GM12878 (cell line): ENCODE results near the gene SLC25A26. TPM values are rescaled to one million over a fixed set of nuclear protein-coding genes. Genes with fewer than 3 reads are reported as not detected.

Source experiments
- ATAC-seq: fragments of 200-7000 bp; cut with Tn5 transposase; 3 replicates; pipeline ENCODE4 v1.9.1; 2020; ENCODE audit warnings: mild to moderate bottlenecking, moderate library complexity
- BruUV-seq: library from RNA; stranded (reverse); fragments of 400-500 nt; replicated peaks from 2 replicates; lab custom pipeline; 2021; lab: Mats Ljungman, UMichigan
- CTCF ChIA-PET: fragments of 300-600 bp; sonication (Branson Sonifier 250); formaldehyde crosslinking; extraction: SDS; loops from one replicate; lab custom pipeline; 2021; ENCODE audit warnings: inconsistent platforms; lab: Yijun Ruan, JAX
- POLR2A ChIA-PET: fragments of 350-600 bp; formaldehyde crosslinking; extraction: SDS; loops from one replicate; lab custom pipeline; 2021; ENCODE audit warnings: inconsistent platforms; lab: Charles Lee
- RAD21 ChIA-PET: fragments of 300-600 bp; sonication (Branson Sonifier 250); formaldehyde crosslinking; loops from one replicate; lab custom pipeline; 2023; ENCODE audit warnings: antibody characterized with exemption; ENCODE audit not compliant: unreplicated experiment; lab: Charles Lee
- SMC1A ChIA-PET: fragments of 300-600 bp; sonication (Branson Sonifier 250); formaldehyde crosslinking; loops from one replicate; lab custom pipeline; 2023; ENCODE audit not compliant: unreplicated experiment, uncharacterized antibody; lab: Charles Lee
- DNase-seq: peaks from one replicate; pipeline ENCODE4 v3.0.0-alpha.2; 2011; ENCODE audit warnings: low read depth, low spot score
- FAIRE-seq: peaks from 3 replicates; lab custom pipeline; 2011; peaks lifted over from hg19 to GRCh38; lab: Jason Lieb, UNC
- H2AFZ ChIP-seq: 2 replicates; pipeline ENCODE4 v1.6.0; 2011; ENCODE audit warnings: low read depth, low read length, control low read depth; ENCODE audit not compliant: control insufficient read depth
- H3K27ac ChIP-seq: 2 replicates; pipeline ENCODE4 v1.5.1; 2011; ENCODE audit warnings: control low read depth; ENCODE audit not compliant: control insufficient read depth, insufficient read depth
- H3K27me3 ChIP-seq, 2 experiments: replicated peaks in 1 of 2; 2 replicates each; pipeline versions ENCODE4 v1.6.0 to v1.6.1; 2011; ENCODE audit warnings: low read length in 1 of 2; ENCODE audit not compliant: control insufficient read depth in 2 of 2, insufficient read depth in 2 of 2
- H3K36me3 ChIP-seq, 2 experiments: 2 replicates each; pipeline ENCODE4 v1.5.1; 2011; ENCODE audit warnings: low read length in 1 of 2; ENCODE audit not compliant: control insufficient read depth in 2 of 2, insufficient read depth in 2 of 2
- H3K4me1 ChIP-seq: 2 replicates; pipeline ENCODE4 v1.6.1; 2011; ENCODE audit warnings: mild to moderate bottlenecking, low read length, moderate library complexity, mixed read lengths; ENCODE audit not compliant: control insufficient read depth, insufficient read depth
- H3K4me2 ChIP-seq: 2 replicates; pipeline ENCODE4 v1.6.0; 2011; ENCODE audit warnings: control low read depth; ENCODE audit not compliant: control insufficient read depth, insufficient read depth
- H3K4me3 ChIP-seq: fragments of 200-600 bp; sonication (generic); 2 replicates; pipeline ENCODE4 v1.5.1; 2016
- H3K79me2 ChIP-seq: 2 replicates; pipeline ENCODE4 v1.6.0; 2011; ENCODE audit warnings: low read length; ENCODE audit not compliant: control insufficient read depth, insufficient read depth
- H3K9ac ChIP-seq: 2 replicates; pipeline ENCODE4 v1.8.0; 2011; ENCODE audit warnings: low read length, control low read depth, mixed read lengths; ENCODE audit not compliant: control insufficient read depth, insufficient read depth
- H3K9me3 ChIP-seq: replicated peaks from 3 replicates; pipeline ENCODE4 v1.5.1; 2011; ENCODE audit warnings: mild to moderate bottlenecking, low read length; ENCODE audit not compliant: control insufficient read depth, insufficient read depth
- H4K20me1 ChIP-seq: 2 replicates; pipeline ENCODE4 v1.6.0; 2011; ENCODE audit not compliant: control insufficient read depth, insufficient read depth
- ATF7 ChIP-seq: fragments of 450-650 bp; IDR thresholded peaks from 2 replicates; pipeline ENCODE4 v1.6.1; 2016; ENCODE audit warnings: low read depth, mild to moderate bottlenecking
- BHLHE40 ChIP-seq, 2 experiments: fragments of 450-650 bp in 1 of 2; IDR thresholded peaks; 2 replicates each; pipeline ENCODE4 v1.6.1; 2011 to 2017; ENCODE audit warnings: low read depth in 2 of 2, borderline replicate concordance in 1 of 2, improper control_type of control experiment in 1 of 2, low read length in 1 of 2, mild to moderate bottlenecking in 1 of 2
- CBFB ChIP-seq: IDR thresholded peaks from 2 replicates; pipeline ENCODE4 v1.6.1; 2016; ENCODE audit warnings: antibody characterized with exemption, low read depth
- CREM ChIP-seq: IDR thresholded peaks from 2 replicates; pipeline ENCODE4 v1.6.1; 2014; ENCODE audit warnings: antibody characterized with exemption, low read depth
- DPF2 ChIP-seq: fragments of 450-650 bp; IDR thresholded peaks from 2 replicates; pipeline ENCODE4 v1.6.1; 2017; ENCODE audit warnings: mild to moderate bottlenecking
- GATAD2B ChIP-seq: fragments of 450-650 bp; conservative IDR thresholded peaks from 2 replicates; pipeline ENCODE4 v1.6.1; 2017; ENCODE audit warnings: low read depth, mild to moderate bottlenecking, moderate library complexity
- IKZF1 ChIP-seq: fragments of 450-650 bp; conservative IDR thresholded peaks from 2 replicates; pipeline ENCODE4 v1.6.1; 2017; ENCODE audit warnings: antibody characterized with exemption, mild to moderate bottlenecking
- IRF4 ChIP-seq: IDR thresholded peaks from 2 replicates; pipeline ENCODE4 v1.6.1; 2011; ENCODE audit warnings: low read depth, low read length
- KDM1A ChIP-seq: fragments of 200-600 bp; sonication (generic); IDR thresholded peaks from 2 replicates; pipeline ENCODE4 v1.6.1; 2016; ENCODE audit warnings: borderline replicate concordance
- MTA2 ChIP-seq: fragments of 450-650 bp; IDR thresholded peaks from 2 replicates; pipeline ENCODE4 v1.6.1; 2016; ENCODE audit warnings: low read depth, mild to moderate bottlenecking, moderate library complexity
- MTA3 ChIP-seq: IDR thresholded peaks from 2 replicates; pipeline ENCODE4 v1.6.1; 2012; ENCODE audit warnings: low read length, inconsistent platforms, borderline replicate concordance
- MYB ChIP-seq: fragments of 150-350 bp; IDR thresholded peaks from 2 replicates; pipeline ENCODE4 v1.6.1; 2014; ENCODE audit warnings: mild to moderate bottlenecking, low read depth, low read length, borderline replicate concordance
- NFXL1 ChIP-seq: fragments of 450-650 bp; IDR thresholded peaks from 2 replicates; pipeline ENCODE4 v1.6.1; 2017; ENCODE audit warnings: antibody characterized with exemption, mild to moderate bottlenecking, borderline replicate concordance
- NRF1 ChIP-seq: conservative IDR thresholded peaks from 2 replicates; pipeline ENCODE4 v1.6.1; 2011; ENCODE audit warnings: mild to moderate bottlenecking, low read depth, low read length, improper control_type of control experiment
- RUNX3 ChIP-seq: IDR thresholded peaks from 2 replicates; pipeline ENCODE4 v1.6.1; 2012; ENCODE audit warnings: low read length, inconsistent platforms
- SIN3A ChIP-seq: IDR thresholded peaks from 2 replicates; pipeline ENCODE4 v1.6.1; 2012; ENCODE audit warnings: low read depth, low read length, improper control_type of control experiment
- SRF ChIP-seq, 2 experiments: IDR thresholded peaks; 2 replicates each; pipeline ENCODE4 v1.6.1; 2011; ENCODE audit warnings: low read depth in 2 of 2, low read length in 2 of 2, mild to moderate bottlenecking in 1 of 2, moderate library complexity in 1 of 2
- STAT3 ChIP-seq: IDR thresholded peaks from 2 replicates; pipeline ENCODE4 v1.6.1; 2011; ENCODE audit warnings: low read depth, low read length, improper control_type of control experiment
- YY1 ChIP-seq: IDR thresholded peaks from 2 replicates; pipeline ENCODE4 v1.6.1; 2011; ENCODE audit warnings: low read depth, mild to moderate bottlenecking, low read length
- ZBTB33 ChIP-seq: fragments of 450-650 bp; IDR thresholded peaks from 2 replicates; pipeline ENCODE4 v1.6.1; 2017; ENCODE audit warnings: mild to moderate bottlenecking
- ZNF217 ChIP-seq: fragments of 450-650 bp; IDR thresholded peaks from 2 replicates; pipeline ENCODE4 v1.6.1; 2017; ENCODE audit warnings: antibody characterized with exemption, mild to moderate bottlenecking
- ZNF24 ChIP-seq: fragments of 450-650 bp; IDR thresholded peaks from 2 replicates; pipeline ENCODE4 v1.6.1; 2017; ENCODE audit warnings: antibody characterized with exemption, mild to moderate bottlenecking
- WGBS: methylation state at CpG from one replicate; pipeline ENCODE4 v1.1.6; 2016; ENCODE audit warnings: low lambda C conversion rate; ENCODE audit not compliant: insufficient replicate concordance, insufficient coverage; ENCODE audit errors: missing lambda C conversion rate; 5-methylcytosine and 5-hydroxymethylcytosine counted together
- in situ Hi-C: fragments of 300-500 bp; cut with MboI; formaldehyde crosslinking; loops from 9 replicates; pipeline ENCODE4 v1.14.3; 2018; ENCODE audit warnings: mixed read lengths
- intact Hi-C: fragments of 100-400 bp; cut with micrococcal nuclease; formaldehyde crosslinking; loops from one replicate; pipeline ENCODE4 v1.14.2; 2022; ENCODE audit not compliant: unreplicated experiment
- polyA plus RNA-seq, 11 experiments: library from polyadenylated mRNA; depleted of rRNA in 4 of 11; unstranded in 6 of 11; stranded (reverse) in 5 of 11; fragments of >200 nt; fragmentation: Nextera tagmentation in 4 of 11; fragmentation: Illumina TruSeq in 1 of 11; extraction: Ambion mirVana in 4 of 11; extraction: Trizol in 1 of 11; gene quantifications; 1 replicate in 1 of 11; 2 replicates in 10 of 11; pipeline versions ENCODE4 v1.2.1 to v1.2.3, GENCODE V29; 2011 to 2016; ENCODE audit warnings: inconsistent platforms in 2 of 11, missing spikeins in 2 of 11, low read depth in 1 of 11
- total RNA-seq, 4 experiments: library from RNA; depleted of rRNA in 3 of 4; stranded (reverse); fragments of >200 nt in 3 of 4; fragmentation: Illumina TruSeq in 1 of 4; extraction: Trizol in 1 of 4; gene quantifications; 2 replicates each; pipeline versions ENCODE4 v1.2.1 to v1.2.3, GENCODE V29; 2013 to 2021
- TF ChIP-seq, protein P1 (sequence below): IDR thresholded peaks from 2 replicates; pipeline ENCODE4 v1.6.1; 2012; ENCODE audit warnings: mild to moderate bottlenecking, low read depth, low read length

The SLC25A26 gene
- total and polyA plus RNA-seq, 10 of the 15 experiments (the other 5 are each of a cell fraction or from before 2014, with no cell fraction given) = 14.6 to 49.7 (median 24.9) TPM

DNA sequence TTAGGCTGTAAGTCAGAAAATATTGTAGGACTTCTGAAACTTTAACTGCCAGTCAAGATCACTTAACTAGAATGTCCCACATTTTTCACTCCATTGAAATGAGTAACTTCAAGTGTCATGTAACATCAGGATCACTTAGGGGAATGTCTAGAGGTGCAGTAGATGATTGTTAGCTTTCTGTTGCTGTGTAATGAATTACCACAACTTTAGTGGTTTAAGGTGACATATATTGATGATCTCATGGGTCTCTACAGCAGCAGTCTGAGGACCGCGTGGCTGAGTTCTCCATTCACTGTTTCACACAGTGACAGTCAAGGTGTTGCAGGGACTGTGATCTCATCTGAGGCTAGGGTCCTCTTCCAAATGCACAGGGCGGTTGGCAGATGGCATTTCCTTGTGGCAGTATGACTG lies 82.7 kb downstream of the SLC25A26 start:
- Histone ChIP-seq H3K4me2 (0 out of 2 replicates have a peak overlapping the region, but pooled peaks have one; percentile 9), H3K9ac (no peak overlapping the region), H3K4me1 (peaks cover 20% of the 10 kb centered on the region), H3K27me3 (no peaks in the 10 kb centered on the region), H3K4me3 (no peak overlapping the region), H3K79me2 (no peaks in the 10 kb centered on the region), H3K27ac (no peak overlapping the region), H2AFZ (no peak overlapping the region), H3K36me3 (no peaks in the 10 kb centered on the region), H3K9me3 (no peaks in the 10 kb centered on the region; the same call in 2 of the 3 replicates), H4K20me1 (no peaks in the 10 kb centered on the region)
- no peak for DNase-seq
- RAD21 ChIA-PET = interaction anchor here (1.4 kb wide), 1 partner anchor 83 kb away, joined by 3 read pairs; no protein-coding TSS in a partner anchor
- CTCF ChIA-PET = no interaction called here
- SMC1A ChIA-PET = interaction anchor here (0.9 to 1.8 kb wide), 6 partner anchors 15 to 80 kb away, joined by 3 to 4 read pairs (median 4); no protein-coding TSS in a partner anchor
- peak; percentile 69 for FAIRE-seq
- POLR2A ChIA-PET = no interaction called here
- WGBS = 96% methylated on average over 3 of the region's 3 CpGs
- ATAC-seq = peak; percentile 88
- no TSS peak for BruUV-seq
- intact Hi-C loops = loop anchor here (1.0 to 2.0 kb wide), 2 partner anchors 17 to 83 kb away; no protein-coding TSS in a partner anchor
- in situ Hi-C loops = no loop called here
- TF ChIP-seq NRF1 (no peak), STAT3 (no peak), ZNF24 (no peak), GATAD2B (no peak), ZNF217 (no peak), MYB (no peak), YY1 (no peak), DPF2 (peak; percentile 50), SRF (IDR thresholded peaks at IDR 0.05; ENCODE audit: low read depth in 2 of 2, low read length in 2 of 2) (no peak), KDM1A (no peak), CBFB (no peak), BHLHE40 (IDR thresholded peaks at IDR 0.05; ENCODE audit: borderline replicate concordance in 1 of 2, low read depth in 2 of 2, low read length in 1 of 2) (peak in 1 of 2 experiments; percentile 17; a peak in 1 of 4 replicates), CREM (0 out of 2 replicates have a peak, but pooled peaks have one; percentile 16), RUNX3 (peak; percentile 58; the same call in 1 of the 2 replicates), MTA2 (peak; percentile 35; the same call in 1 of the 2 replicates), IRF4 (no peak), IKZF1 (peak; percentile 36; the same call in 1 of the 2 replicates), ZBTB33 (0 out of 2 replicates have a peak, but pooled peaks have one; percentile 17), SIN3A (no peak), MTA3 (no peak), NFXL1 (no peak), ATF7 (peak; percentile 74)
- TF ChIP-seq, protein P1, sequence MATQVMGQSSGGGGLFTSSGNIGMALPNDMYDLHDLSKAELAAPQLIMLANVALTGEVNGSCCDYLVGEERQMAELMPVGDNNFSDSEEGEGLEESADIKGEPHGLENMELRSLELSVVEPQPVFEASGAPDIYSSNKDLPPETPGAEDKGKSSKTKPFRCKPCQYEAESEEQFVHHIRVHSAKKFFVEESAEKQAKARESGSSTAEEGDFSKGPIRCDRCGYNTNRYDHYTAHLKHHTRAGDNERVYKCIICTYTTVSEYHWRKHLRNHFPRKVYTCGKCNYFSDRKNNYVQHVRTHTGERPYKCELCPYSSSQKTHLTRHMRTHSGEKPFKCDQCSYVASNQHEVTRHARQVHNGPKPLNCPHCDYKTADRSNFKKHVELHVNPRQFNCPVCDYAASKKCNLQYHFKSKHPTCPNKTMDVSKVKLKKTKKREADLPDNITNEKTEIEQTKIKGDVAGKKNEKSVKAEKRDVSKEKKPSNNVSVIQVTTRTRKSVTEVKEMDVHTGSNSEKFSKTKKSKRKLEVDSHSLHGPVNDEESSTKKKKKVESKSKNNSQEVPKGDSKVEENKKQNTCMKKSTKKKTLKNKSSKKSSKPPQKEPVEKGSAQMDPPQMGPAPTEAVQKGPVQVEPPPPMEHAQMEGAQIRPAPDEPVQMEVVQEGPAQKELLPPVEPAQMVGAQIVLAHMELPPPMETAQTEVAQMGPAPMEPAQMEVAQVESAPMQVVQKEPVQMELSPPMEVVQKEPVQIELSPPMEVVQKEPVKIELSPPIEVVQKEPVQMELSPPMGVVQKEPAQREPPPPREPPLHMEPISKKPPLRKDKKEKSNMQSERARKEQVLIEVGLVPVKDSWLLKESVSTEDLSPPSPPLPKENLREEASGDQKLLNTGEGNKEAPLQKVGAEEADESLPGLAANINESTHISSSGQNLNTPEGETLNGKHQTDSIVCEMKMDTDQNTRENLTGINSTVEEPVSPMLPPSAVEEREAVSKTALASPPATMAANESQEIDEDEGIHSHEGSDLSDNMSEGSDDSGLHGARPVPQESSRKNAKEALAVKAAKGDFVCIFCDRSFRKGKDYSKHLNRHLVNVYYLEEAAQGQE = no peak
